SU-DHL-6 (cell line): ENCODE results near the gene DAP3.

Experiments
- H2AFZ ChIP-seq: fragments of 200-600 bp; sonication (generic); 2 replicates; pipeline ENCODE4 v1.6.1; 2014; ENCODE audit warnings: low read depth, mild to moderate bottlenecking, moderate library complexity, mixed read lengths, antibody characterized with exemption, low read length; ENCODE audit not compliant: severe bottlenecking
- H3F3A ChIP-seq: fragments of 200-600 bp; shearing (Covaris generic); 2 replicates; pipeline ENCODE4 v1.6.0; 2016; ENCODE audit warnings: antibody characterized with exemption, mild to moderate bottlenecking; ENCODE audit not compliant: insufficient read depth
- H3K27ac ChIP-seq: fragments of 200-600 bp; sonication (generic); 2 replicates; pipeline ENCODE4 v1.5.1; 2016; ENCODE audit warnings: low read depth, mild to moderate bottlenecking, low read length, moderate library complexity, mixed read lengths
- H3K27me3 ChIP-seq: fragments of 200-600 bp; sonication (generic), shearing (Covaris generic); 2 replicates; pipeline ENCODE4 v1.6.0; 2014; ENCODE audit warnings: mild to moderate bottlenecking, low read length
- H3K36me3 ChIP-seq: fragments of 200-600 bp; sonication (generic); 2 replicates; pipeline ENCODE4 v1.6.1; 2014; ENCODE audit warnings: mild to moderate bottlenecking, low read length, mixed read lengths
- H3K4me2 ChIP-seq: fragments of 300-600, 200-600 bp; shearing (Covaris generic), sonication (generic); 2 replicates; pipeline ENCODE4 v1.6.0; 2014; ENCODE audit warnings: low read length, low read depth, mild to moderate bottlenecking; ENCODE audit not compliant: poor library complexity, severe bottlenecking
- H3K4me3 ChIP-seq: fragments of 200-600 bp; sonication (generic); 2 replicates; pipeline ENCODE4 v1.5.1; 2014; ENCODE audit warnings: antibody characterized with exemption, low read length, mild to moderate bottlenecking, mixed read lengths; ENCODE audit not compliant: insufficient read depth, poor library complexity, severe bottlenecking
- H3K79me2 ChIP-seq: fragments of 200-600 bp; sonication (generic); 2 replicates; pipeline ENCODE4 v1.6.1; 2014; ENCODE audit warnings: mild to moderate bottlenecking, low read length, moderate library complexity; ENCODE audit not compliant: insufficient read depth
- H3K9ac ChIP-seq: fragments of 200-600 bp; sonication (generic); 2 replicates; pipeline ENCODE4 v1.7.0; 2014; ENCODE audit warnings: mild to moderate bottlenecking, low read length
- H3K9me2 ChIP-seq: fragments of 200-600 bp; sonication (generic); replicated peaks from 2 replicates; pipeline ENCODE4 v1.6.1; 2014; ENCODE audit warnings: low read length; ENCODE audit not compliant: insufficient read depth
- H3K9me3 ChIP-seq: fragments of 200-600 bp; sonication (generic); 2 replicates; pipeline ENCODE4 v1.6.1; 2014; ENCODE audit warnings: low read length, mixed read lengths; ENCODE audit not compliant: insufficient read depth
- H4K20me1 ChIP-seq: fragments of 200-600 bp; sonication (generic); 2 replicates; pipeline ENCODE4 v1.6.1; 2014; ENCODE audit warnings: low read depth, mild to moderate bottlenecking, antibody characterized with exemption, low read length, moderate library complexity, mixed read lengths
- EZH2phosphoT487 ChIP-seq: fragments of 200-600 bp; sonication (generic), shearing (Covaris generic); conservative IDR thresholded peaks from 2 replicates; pipeline ENCODE4 v1.6.1; 2018; ENCODE audit warnings: mild to moderate bottlenecking, antibody characterized with exemption, low read length, moderate library complexity, mixed read lengths
- TF ChIP-seq, protein P1 (sequence below): fragments of 200-600 bp; sonication (generic); IDR thresholded peaks from one replicate; pipeline ENCODE4 v1.5.1; 2017; ENCODE audit warnings: antibody characterized with exemption, mild to moderate bottlenecking, low read length, moderate library complexity; ENCODE audit not compliant: insufficient read depth, poor library complexity, severe bottlenecking

The DAP3 gene

DNA sequence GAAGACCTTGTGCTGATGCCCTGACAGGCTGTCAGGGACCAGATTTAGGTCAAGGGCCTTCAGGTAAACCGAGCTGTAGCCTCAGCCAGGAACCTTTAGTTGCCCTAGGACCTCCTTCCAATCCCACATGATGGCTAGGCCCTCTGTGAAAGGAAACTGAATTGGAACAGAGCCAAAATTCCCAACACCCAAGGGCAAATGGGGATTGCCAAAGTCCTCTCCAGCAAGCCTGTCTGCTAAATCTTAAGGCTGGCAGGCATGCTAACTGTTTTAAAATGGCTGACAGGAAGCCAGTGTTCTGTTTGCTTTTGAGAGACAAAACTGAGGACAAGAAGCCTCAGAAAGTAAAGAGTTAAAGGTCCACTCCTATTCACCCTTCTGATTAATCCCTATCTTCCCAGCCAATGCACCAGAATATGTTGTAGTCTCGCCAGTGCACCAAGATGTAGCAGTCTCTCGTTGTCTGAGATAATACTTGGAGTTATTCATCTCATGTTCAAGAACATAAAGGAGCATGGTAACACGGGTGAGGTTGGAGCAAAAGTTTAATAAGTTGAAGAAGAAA is 43.8 kb upstream of the DAP3 start:
- TF ChIP-seq EZH2phosphoT487 = no peak
- TF ChIP-seq, protein P1, sequence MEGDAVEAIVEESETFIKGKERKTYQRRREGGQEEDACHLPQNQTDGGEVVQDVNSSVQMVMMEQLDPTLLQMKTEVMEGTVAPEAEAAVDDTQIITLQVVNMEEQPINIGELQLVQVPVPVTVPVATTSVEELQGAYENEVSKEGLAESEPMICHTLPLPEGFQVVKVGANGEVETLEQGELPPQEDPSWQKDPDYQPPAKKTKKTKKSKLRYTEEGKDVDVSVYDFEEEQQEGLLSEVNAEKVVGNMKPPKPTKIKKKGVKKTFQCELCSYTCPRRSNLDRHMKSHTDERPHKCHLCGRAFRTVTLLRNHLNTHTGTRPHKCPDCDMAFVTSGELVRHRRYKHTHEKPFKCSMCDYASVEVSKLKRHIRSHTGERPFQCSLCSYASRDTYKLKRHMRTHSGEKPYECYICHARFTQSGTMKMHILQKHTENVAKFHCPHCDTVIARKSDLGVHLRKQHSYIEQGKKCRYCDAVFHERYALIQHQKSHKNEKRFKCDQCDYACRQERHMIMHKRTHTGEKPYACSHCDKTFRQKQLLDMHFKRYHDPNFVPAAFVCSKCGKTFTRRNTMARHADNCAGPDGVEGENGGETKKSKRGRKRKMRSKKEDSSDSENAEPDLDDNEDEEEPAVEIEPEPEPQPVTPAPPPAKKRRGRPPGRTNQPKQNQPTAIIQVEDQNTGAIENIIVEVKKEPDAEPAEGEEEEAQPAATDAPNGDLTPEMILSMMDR = no peak
- no peak overlapping the region for H3K4me3 ChIP-seq
- H2AFZ ChIP-seq = no peak overlapping the region
- no peaks in the 10 kb centered on the region for H3F3A ChIP-seq
- H3K27ac ChIP-seq = no peak overlapping the region
- no peaks in the 10 kb centered on the region for H3K27me3 ChIP-seq
- H3K36me3 ChIP-seq = no peaks in the 10 kb centered on the region
- H3K9ac ChIP-seq = no peak overlapping the region
- H3K79me2 ChIP-seq = no peaks in the 10 kb centered on the region
- H4K20me1 ChIP-seq = no peaks in the 10 kb centered on the region
- H3K9me3 ChIP-seq = peaks cover 17% of the 10 kb centered on the region; the same call in 1 of the 2 replicates
- H3K9me2 ChIP-seq = no peaks in the 10 kb centered on the region
- H3K4me2 ChIP-seq = no peak overlapping the region

GRCh38 chr1:155645648-155646047 is 43.2 kb upstream of the DAP3 start:
- H3K4me2 ChIP-seq = no peak overlapping the region

GRCh38 chr1:155646307-155646706 is 42.6 kb upstream of the DAP3 start:
- Histone ChIP-seq H3K79me2 (no peaks in the 10 kb centered on the region), H3K9me3 (peaks cover 16% of the 10 kb centered on the region; the same call in 1 of the 2 replicates), H4K20me1 (no peaks in the 10 kb centered on the region), H3K27me3 (no peaks in the 10 kb centered on the region), H2AFZ (no peak overlapping the region), H3K4me3 (no peak overlapping the region), H3K4me2 (no peak overlapping the region), H3F3A (no peaks in the 10 kb centered on the region), H3K9me2 (no peaks in the 10 kb centered on the region), H3K9ac (no peak overlapping the region), H3K27ac (no peak overlapping the region), H3K36me3 (no peaks in the 10 kb centered on the region)
- no peak for TF ChIP-seq EZH2phosphoT487
- TF ChIP-seq, protein P1 = no peak

More at GRCh38 chr1:155645648-155646047, 43.2 kb upstream of the DAP3 start:
- Histone ChIP-seq H3K9me3 (peaks cover 17% of the 10 kb centered on the region; the same call in 1 of the 2 replicates), H3K79me2 (no peaks in the 10 kb centered on the region), H3K27me3 (no peaks in the 10 kb centered on the region), H3K36me3 (no peaks in the 10 kb centered on the region), H4K20me1 (no peaks in the 10 kb centered on the region), H3K9ac (no peak overlapping the region), H3F3A (no peaks in the 10 kb centered on the region), H3K4me3 (no peak overlapping the region), H3K27ac (no peak overlapping the region), H3K9me2 (no peaks in the 10 kb centered on the region), H2AFZ (no peak overlapping the region)
- TF ChIP-seq, protein P1 = no peak
- TF ChIP-seq EZH2phosphoT487 = no peak
